ENCODE measurements around the gene ORC3.

GRCh38 chr6:87558446-87558845 is 31.5 kb upstream of the ORC3 start:
- TF ChIP-seq CTCF (IDR thresholded peaks at IDR 0.05) = no peak
- TF ChIP-seq POLR2A (IDR thresholded peaks at IDR 0.05) = no peak
- TF ChIP-seq EP300 (IDR thresholded peaks at IDR 0.05) = no peak
